Common myeloid progenitor, CD34-positive (primary cell): ENCODE measurements around the gene BTD.
"Not testable (repeated sequence)": the region's sequence is repeated elsewhere in the genome, so short reads cannot be mapped to it uniquely, and the experiment has no call there.

ENCODE experiments used
- CTCF ChIA-PET: fragments of 350-600 bp; sonication (Branson Sonifier 250); formaldehyde crosslinking; loops from one replicate; lab custom pipeline; 2021; ENCODE audit warnings: antibody characterized with exemption; lab: Charles Lee
- POLR2A ChIA-PET: fragments of 350-600 bp; sonication (Branson Sonifier 250); formaldehyde crosslinking; loops from one replicate; lab custom pipeline; 2021; ENCODE audit warnings: antibody characterized with exemption; lab: Charles Lee
- DNase-seq, 3 donors: peaks; one replicate each; pipeline versions ENCODE4 v3.0.0 to v3.0.0-alpha.2; 2013
- H3K27ac ChIP-seq, 2 experiments: 1 replicate in 1 of 2; 2 replicates in 1 of 2; pipeline ENCODE4 v1.7.0; 2013; ENCODE audit warnings: inconsistent platforms in 2 of 2, low read length in 2 of 2, mild to moderate bottlenecking in 2 of 2, low read depth in 1 of 2, moderate library complexity in 1 of 2; ENCODE audit not compliant: severe bottlenecking in 2 of 2, insufficient read depth in 1 of 2, poor library complexity in 1 of 2
- H3K27me3 ChIP-seq, 5 experiments: replicated peaks in 2 of 5; 1 replicate in 3 of 5; 2 replicates in 2 of 5; pipeline versions ENCODE4 v1.6.1 to v1.7.0; 2013; ENCODE audit warnings: low read length in 4 of 5, mild to moderate bottlenecking in 2 of 5, moderate library complexity in 2 of 5, inconsistent platforms in 1 of 5; ENCODE audit not compliant: insufficient read depth in 5 of 5, control insufficient read depth in 4 of 5
- H3K36me3 ChIP-seq, 4 experiments: 1 replicate in 2 of 4; 2 replicates in 2 of 4; pipeline versions ENCODE4 v1.6.1 to v1.7.0; 2013; ENCODE audit warnings: low read length in 3 of 4, control low read depth in 1 of 4, mild to moderate bottlenecking in 1 of 4; ENCODE audit not compliant: control insufficient read depth in 4 of 4, insufficient read depth in 4 of 4
- H3K4me1 ChIP-seq, 4 experiments: 1 replicate in 3 of 4; 2 replicates in 1 of 4; pipeline versions ENCODE4 v1.6.1 to v1.7.1; 2013; ENCODE audit warnings: low read length in 3 of 4, mild to moderate bottlenecking in 3 of 4, control low read depth in 1 of 4, inconsistent platforms in 1 of 4, moderate library complexity in 1 of 4; ENCODE audit not compliant: control insufficient read depth in 4 of 4, insufficient read depth in 4 of 4; ENCODE audit errors: control extremely low read depth in 1 of 4
- H3K4me3 ChIP-seq, 7 experiments: 1 replicate in 4 of 7; 2 replicates in 3 of 7; pipeline versions ENCODE4 v1.5.1 to v1.7.0; 2013; ENCODE audit warnings: mild to moderate bottlenecking in 7 of 7, low read length in 6 of 7, moderate library complexity in 6 of 7, inconsistent platforms in 2 of 7, low read depth in 2 of 7, control low read depth in 1 of 7; ENCODE audit not compliant: insufficient read depth in 4 of 7, control insufficient read depth in 1 of 7; ENCODE audit errors: extremely low read depth in 1 of 7
- H3K9me3 ChIP-seq, 5 experiments: 1 replicate in 4 of 5; 2 replicates in 1 of 5; pipeline versions ENCODE4 v1.6.1 to v1.7.1; 2013; ENCODE audit warnings: low read length in 4 of 5, mild to moderate bottlenecking in 2 of 5, inconsistent platforms in 1 of 5, low read depth in 1 of 5, moderate library complexity in 1 of 5; ENCODE audit not compliant: control insufficient read depth in 4 of 5, insufficient read depth in 2 of 5; ENCODE audit errors: control extremely low read depth in 1 of 5
- WGBS: methylation state at CpG from one replicate; pipeline ENCODE4 v1.1.5; 2013; ENCODE audit not compliant: insufficient coverage; 5-methylcytosine and 5-hydroxymethylcytosine counted together

Gene BTD

DNA sequence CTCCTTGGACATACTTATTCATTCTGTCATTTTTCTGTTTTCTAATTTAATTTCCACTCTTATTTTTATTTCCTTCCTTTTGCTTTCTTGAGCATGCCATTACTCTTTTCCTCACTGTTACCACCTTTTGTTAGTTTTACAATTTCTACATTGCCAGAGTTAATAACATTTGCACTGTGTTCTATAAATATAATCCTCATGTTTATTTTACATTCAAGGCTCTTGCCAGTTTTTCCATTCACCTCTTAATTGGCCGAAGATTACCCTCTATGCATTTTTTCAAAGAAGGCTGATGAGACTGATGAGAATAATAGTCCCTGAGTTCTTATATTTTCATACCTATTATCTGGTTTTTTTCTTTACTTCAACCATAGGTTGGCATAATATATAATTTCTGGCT lies 10.5 kb downstream of the BTD start:
- Histone ChIP-seq H3K36me3 (no peaks in the 10 kb centered on the region), H3K27me3 (no peaks in the 10 kb centered on the region), H3K27ac (no peak overlapping the region), H3K4me3 (no peak overlapping the region), H3K4me1 (no peaks in the 10 kb centered on the region), H3K9me3 (no peaks in the 10 kb centered on the region)
- no CpG with 5 or more reads among the region's 1 CpG for WGBS
- CTCF ChIA-PET, result interaction anchor here (1.1 kb wide), 1 partner anchor 10 kb away, joined by 3 read pairs; the partner anchor contains the start of genes BTD and HACL1
- POLR2A ChIA-PET, result no interaction called here
- no peak for DNase-seq

DNA sequence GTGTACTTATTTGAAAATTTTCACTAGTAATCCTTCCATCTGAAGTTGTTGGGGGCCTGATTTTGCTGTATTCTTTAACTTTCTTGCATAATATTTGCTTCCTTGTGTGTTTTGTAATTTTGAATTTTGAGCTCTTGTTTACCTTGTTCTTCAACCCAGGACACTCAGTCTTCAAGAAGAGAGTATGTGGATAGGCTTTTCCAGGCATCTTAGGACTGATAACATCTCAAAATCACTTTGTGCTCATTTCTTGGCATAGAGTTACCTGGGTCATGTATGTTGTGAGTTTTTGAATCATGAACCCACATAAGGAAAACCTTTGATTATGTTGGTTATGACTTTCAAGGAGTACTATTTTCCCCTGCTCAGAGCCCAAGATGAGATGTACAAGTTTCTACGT lies 13.4 kb downstream of the BTD start:
- 100% methylated on average over 1 of the region's 1 CpG for WGBS
- DNase-seq, result no peak
- CTCF ChIA-PET, result interaction anchor here (1.2 kb wide), 1 partner anchor 16 kb away, joined by 3 read pairs; no protein-coding TSS in a partner anchor

DNA sequence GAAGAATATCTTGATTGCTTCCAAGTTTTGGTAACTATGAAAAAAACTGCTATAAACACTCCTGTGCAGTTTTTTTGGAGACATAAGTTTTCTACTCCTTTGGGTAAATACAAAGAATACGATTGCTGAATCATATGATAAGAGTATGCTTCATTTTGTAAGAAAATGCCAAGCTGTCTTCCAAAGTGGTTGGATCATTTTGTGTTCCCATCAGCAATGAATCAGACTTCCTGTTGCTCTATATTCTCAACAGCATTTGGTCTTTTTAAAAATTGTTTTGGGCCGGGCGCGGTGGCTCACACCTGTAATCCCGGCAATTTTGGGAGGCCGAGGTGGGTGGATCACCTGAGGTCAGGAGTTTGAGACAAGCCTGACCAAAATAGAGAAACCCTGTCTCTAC lies 14.5 kb downstream of the BTD start:
- H3K36me3 ChIP-seq, result peaks cover 0 to 2% (median 0%) of the 10 kb centered on the region in 4 experiments
- H3K27me3 ChIP-seq, result no peaks in the 10 kb centered on the region
- WGBS, result 90% methylated on average over 6 of the region's 6 CpGs
- H3K4me1 ChIP-seq, result no peaks in the 10 kb centered on the region
- no peak for DNase-seq
- H3K27ac ChIP-seq, result no peak overlapping the region
- H3K9me3 ChIP-seq, result peaks cover 0 to 20% (median 3%) of the 10 kb centered on the region in 5 experiments
- POLR2A ChIA-PET, result no interaction called here
- CTCF ChIA-PET, result no interaction called here
- no peak overlapping the region for H3K4me3 ChIP-seq

More for the DNA sequence above, 13.4 kb downstream of the BTD start:
- Histone ChIP-seq H3K27me3 (no peaks in the 10 kb centered on the region), H3K4me1 (no peaks in the 10 kb centered on the region), H3K9me3 (peaks cover 0 to 10% (median 0%) of the 10 kb centered on the region in 5 experiments), H3K4me3 (no peak overlapping the region), H3K36me3 (no peaks in the 10 kb centered on the region), H3K27ac (no peak overlapping the region)
- POLR2A ChIA-PET, result no interaction called here

DNA sequence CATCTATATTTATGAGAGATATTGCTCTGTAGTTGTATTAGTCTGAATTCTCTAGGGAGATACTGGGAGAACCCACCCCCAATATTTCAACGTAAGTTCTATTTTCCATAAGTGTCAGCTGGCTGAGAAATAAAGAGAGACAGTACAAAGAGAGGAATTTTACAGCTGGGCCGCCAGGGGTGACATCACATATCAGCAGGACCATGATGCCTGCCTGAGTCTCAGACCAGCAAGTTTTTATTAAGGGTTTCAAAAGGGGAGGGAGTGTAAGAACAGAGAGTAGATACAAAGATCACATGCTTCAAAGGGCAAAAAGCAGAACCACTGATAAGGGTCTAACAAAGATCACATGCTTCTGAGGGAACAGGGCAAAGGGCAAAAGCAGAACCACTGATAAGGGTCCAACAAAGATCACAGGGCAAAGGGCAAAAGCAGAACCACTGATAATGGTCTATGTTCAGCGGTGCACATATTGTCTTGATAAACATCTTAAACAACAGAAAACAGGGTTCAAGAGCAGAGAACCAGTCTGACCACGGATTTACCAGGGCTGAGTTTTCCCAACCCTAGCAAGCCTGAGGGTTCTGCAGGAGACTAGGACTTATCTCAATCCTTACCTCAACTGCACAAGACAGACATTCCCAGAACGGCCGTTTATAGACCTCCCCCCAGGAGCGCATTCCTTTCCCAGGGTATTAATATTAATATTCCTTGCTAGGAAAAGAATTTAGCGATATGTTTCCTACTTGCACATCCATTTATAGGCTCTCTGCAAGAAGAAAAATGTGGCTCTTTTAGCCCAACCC lies 18.3 kb downstream of the BTD start:
- WGBS, result 100% methylated on average over 3 of the region's 8 CpGs
- H3K36me3 ChIP-seq, H3K27me3 ChIP-seq, H3K27ac ChIP-seq, H3K4me1 ChIP-seq, POLR2A ChIA-PET, CTCF ChIA-PET, H3K4me3 ChIP-seq: not testable (repeated sequence)
- peaks cover 0 to 29% (median 12%) of the 10 kb centered on the region in 5 experiments for H3K9me3 ChIP-seq
- peak in 2 of 3 donors; percentile 43 to 46 for DNase-seq

DNA sequence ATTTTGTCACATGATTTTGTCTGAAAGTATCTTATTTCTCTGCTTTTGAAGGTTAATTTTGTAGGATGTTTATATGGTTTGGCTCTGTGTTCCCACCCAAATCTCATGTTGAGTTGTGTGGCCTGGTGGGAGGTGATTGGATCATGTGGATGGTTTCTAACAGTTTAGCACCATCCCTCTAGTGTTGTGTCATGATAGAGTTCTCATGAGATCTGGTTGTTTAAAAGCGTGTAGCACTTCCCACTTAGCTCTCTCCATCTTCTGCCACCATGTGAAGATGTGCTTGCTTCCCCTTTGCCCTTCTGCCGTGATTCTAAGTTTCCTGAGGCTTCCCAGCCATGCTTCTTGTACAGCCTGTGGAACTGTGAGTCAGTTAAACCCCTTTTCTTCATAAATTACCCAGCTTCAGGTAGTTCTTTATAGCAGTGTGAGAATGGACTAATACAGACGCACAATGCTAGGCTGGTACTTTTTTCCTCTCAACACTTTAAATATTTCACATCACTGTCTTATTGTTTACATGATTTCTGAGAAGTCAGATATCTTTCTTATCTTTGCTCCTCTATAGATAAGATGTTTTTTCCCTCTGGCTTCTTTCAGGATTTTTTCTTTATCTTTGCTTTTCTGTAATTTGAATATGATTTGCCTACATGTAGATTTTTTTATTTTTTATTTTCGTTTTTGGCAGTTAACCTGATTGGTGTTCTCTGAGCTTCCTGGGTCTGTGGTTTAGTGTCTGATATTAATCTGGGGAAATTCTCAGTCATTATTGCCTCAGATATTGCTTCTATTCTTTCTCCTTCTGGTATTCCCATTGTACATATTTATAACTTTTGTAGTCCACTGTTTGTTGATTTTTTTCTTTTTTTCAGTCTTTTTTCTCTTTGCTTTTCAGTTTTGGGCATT lies 22.2 kb downstream of the BTD start:
- Histone ChIP-seq H3K9me3 (peaks cover 0 to 29% (median 12%) of the 10 kb centered on the region in 5 experiments), H3K4me3 (no peak overlapping the region), H3K27ac (no peak overlapping the region), H3K27me3 (no peaks in the 10 kb centered on the region), H3K4me1 (peaks cover 0 to 2% (median 0%) of the 10 kb centered on the region in 4 experiments), H3K36me3 (peaks cover 0 to 4% (median 0%) of the 10 kb centered on the region in 4 experiments)
- CTCF ChIA-PET, result interaction anchor here (1.7 kb wide), 1 partner anchor 10 kb away, joined by 4 read pairs; no protein-coding TSS in a partner anchor
- WGBS, result 92% methylated on average over 2 of the region's 4 CpGs
- no peak for DNase-seq
- POLR2A ChIA-PET, result no interaction called here

DNA sequence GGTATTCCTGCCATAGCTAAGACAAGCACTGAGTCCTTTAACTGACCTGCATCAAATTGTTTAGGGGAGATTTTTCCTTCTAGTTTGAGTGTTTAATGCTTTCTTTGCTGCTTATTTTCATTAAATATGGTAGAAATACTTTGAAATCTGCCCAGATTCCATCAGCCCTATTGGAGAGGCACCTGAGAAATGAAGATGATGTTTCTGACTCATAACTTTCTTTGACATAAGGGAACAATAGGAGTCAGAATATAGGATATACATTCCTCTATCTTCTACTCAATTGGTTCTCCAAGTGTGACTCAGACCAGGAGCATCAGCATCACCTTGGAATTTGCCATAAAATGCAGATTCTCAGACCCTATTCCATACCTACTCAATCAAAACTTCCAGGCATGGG lies 27.4 kb downstream of the BTD start:
- no peak for DNase-seq
- ChIA-PET POLR2A (no interaction called here), CTCF (interaction anchor here (0.6 to 2.1 kb wide), 3 partner anchors 60 to 382 kb away, joined by 3 to 5 read pairs (median 3); no protein-coding TSS in a partner anchor)
- no peaks in the 10 kb centered on the region for H3K27me3 ChIP-seq
- peaks cover 0 to 9% (median 5%) of the 10 kb centered on the region in 4 experiments for H3K4me1 ChIP-seq
- no peaks in the 10 kb centered on the region for H3K36me3 ChIP-seq
- no peak overlapping the region for H3K4me3 ChIP-seq
- H3K9me3 ChIP-seq, result peaks cover 0 to 2% (median 0%) of the 10 kb centered on the region in 5 experiments
- no peak overlapping the region for H3K27ac ChIP-seq
